WTC11 (cell line): ENCODE results near the gene CHD3.

Experiments
- CTCF ChIP-seq: fragments of 200-600 bp; IDR thresholded peaks from 2 replicates; pipeline ENCODE4 v1.8.0; 2022; ENCODE audit warnings: antibody characterized with exemption
- KAT7 ChIP-seq: sonication (generic); formaldehyde crosslinking; IDR thresholded peaks from 2 replicates; pipeline ENCODE4 v1.8.1; 2023; ENCODE audit warnings: missing genetic modification reagents, mild to moderate bottlenecking, borderline replicate concordance
- NR3C1 ChIP-seq: sonication (generic); formaldehyde crosslinking; conservative IDR thresholded peaks from 2 replicates; pipeline ENCODE4 v1.8.1; 2023; ENCODE audit warnings: low read depth, mild to moderate bottlenecking, missing genetic modification reagents
- PRRX2 ChIP-seq: fragments of 250-450 bp; sonication (Bioruptor Pico); IDR thresholded peaks from 2 replicates; pipeline ENCODE4 v1.8.0; 2021; ENCODE audit warnings: mild to moderate bottlenecking
- TEAD1 ChIP-seq: sonication (generic); formaldehyde crosslinking; IDR thresholded peaks from 2 replicates; pipeline ENCODE4 v1.8.0; 2022; ENCODE audit warnings: mild to moderate bottlenecking, missing genetic modification reagents
- TF ChIP-seq, protein P1 (sequence below): sonication (generic); formaldehyde crosslinking; IDR thresholded peaks from 2 replicates; pipeline ENCODE4 v1.8.0; 2022; ENCODE audit warnings: missing genetic modification reagents

DNA sequence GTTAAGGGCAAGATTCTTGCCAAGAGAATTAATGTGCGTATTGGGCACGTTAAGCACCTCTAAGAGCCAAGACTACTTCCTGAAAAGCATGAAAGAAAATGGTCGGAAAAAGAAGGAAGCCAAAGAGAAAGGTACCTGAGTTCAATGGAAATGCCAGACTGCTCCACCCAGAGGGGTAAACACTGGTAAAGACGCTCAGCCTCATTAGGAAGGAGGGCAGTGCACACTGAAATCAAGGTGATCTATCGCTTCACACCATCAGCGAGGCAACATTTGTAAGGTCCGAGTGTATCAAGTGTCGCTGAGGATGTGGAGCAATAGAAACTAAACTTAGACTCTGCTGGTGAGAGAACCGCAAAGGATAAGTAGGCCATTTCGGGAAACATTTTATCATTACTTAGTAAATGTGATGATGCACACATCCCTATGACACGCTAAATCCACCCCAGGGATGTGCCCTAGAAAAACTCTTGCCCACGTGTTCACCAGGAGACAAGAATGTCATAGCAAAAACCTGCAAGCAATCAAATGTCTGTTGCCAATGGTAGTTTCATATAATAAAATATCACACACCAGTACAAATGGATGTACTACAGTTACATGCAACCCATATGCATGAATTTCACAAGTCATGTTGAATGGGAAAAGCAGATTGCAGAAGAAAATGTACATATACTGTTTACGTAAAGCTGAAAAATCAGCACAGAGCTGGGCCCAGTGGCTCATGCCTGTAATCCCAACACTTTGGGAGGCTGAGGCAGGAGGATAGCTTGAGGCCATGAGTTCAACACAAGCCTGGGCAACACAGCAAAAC lies 67.0 kb downstream of the CHD3 start:
- TF ChIP-seq CTCF (no peak), TEAD1 (CRISPR knock-in tag) (no peak), PRRX2 (no peak), NR3C1 (CRISPR knock-in tag) (no peak), KAT7 (no peak)
- TF ChIP-seq, protein P1, sequence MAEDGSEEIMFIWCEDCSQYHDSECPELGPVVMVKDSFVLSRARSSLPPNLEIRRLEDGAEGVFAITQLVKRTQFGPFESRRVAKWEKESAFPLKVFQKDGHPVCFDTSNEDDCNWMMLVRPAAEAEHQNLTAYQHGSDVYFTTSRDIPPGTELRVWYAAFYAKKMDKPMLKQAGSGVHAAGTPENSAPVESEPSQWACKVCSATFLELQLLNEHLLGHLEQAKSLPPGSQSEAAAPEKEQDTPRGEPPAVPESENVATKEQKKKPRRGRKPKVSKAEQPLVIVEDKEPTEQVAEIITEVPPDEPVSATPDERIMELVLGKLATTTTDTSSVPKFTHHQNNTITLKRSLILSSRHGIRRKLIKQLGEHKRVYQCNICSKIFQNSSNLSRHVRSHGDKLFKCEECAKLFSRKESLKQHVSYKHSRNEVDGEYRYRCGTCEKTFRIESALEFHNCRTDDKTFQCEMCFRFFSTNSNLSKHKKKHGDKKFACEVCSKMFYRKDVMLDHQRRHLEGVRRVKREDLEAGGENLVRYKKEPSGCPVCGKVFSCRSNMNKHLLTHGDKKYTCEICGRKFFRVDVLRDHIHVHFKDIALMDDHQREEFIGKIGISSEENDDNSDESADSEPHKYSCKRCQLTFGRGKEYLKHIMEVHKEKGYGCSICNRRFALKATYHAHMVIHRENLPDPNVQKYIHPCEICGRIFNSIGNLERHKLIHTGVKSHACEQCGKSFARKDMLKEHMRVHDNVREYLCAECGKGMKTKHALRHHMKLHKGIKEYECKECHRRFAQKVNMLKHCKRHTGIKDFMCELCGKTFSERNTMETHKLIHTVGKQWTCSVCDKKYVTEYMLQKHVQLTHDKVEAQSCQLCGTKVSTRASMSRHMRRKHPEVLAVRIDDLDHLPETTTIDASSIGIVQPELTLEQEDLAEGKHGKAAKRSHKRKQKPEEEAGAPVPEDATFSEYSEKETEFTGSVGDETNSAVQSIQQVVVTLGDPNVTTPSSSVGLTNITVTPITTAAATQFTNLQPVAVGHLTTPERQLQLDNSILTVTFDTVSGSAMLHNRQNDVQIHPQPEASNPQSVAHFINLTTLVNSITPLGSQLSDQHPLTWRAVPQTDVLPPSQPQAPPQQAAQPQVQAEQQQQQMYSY (CRISPR knock-in tag) = no peak
